Fibroblast of mammary gland (primary cell): Measurements from ENCODE around the gene PTPN9.
"Not testable (repeated sequence)": the region's sequence is repeated elsewhere in the genome, so short reads cannot be mapped to it uniquely, and the experiment has no call there.

ENCODE experiments used
- DNase-seq: peaks from one replicate; pipeline ENCODE4 v3.0.0-alpha.2; 2010; ENCODE audit warnings: low read depth
- H3K4me3 ChIP-seq: 2 replicates; pipeline ENCODE4 v1.5.1; 2011; ENCODE audit warnings: low read depth, mild to moderate bottlenecking, low read length, moderate library complexity; ENCODE audit not compliant: control insufficient read depth
- CTCF ChIP-seq: conservative IDR thresholded peaks from 2 replicates; pipeline ENCODE4 v1.5.1; 2011; ENCODE audit warnings: low read depth, low read length, inconsistent platforms; ENCODE audit not compliant: control insufficient read depth, insufficient read depth

PTPN9 gene

GRCh38 chr15:75483961-75484360, 95.2 kb downstream of the PTPN9 start:
- no peak overlapping the region for H3K4me3 ChIP-seq
- no peak for DNase-seq
- no peak for TF ChIP-seq CTCF

DNA sequence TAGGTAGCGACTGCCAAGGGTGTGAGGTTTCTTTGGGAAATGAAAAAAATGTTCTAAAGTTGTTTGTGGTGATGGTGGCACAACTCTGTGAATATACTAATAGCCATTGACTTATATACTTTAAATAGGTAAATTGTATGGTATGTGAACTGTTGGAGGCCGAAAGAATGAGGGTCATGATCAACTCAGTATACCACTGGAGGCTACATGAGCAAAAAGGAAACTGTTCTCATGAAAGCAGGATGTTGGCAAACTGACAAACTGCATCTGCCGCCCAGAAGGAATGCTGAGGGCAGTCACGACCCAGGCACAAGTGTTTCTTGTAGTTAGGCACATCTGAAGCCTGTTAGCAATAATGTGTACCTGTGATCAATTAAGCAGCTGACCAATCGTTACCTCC, 95.6 kb downstream of the PTPN9 start:
- not testable (repeated sequence) for H3K4me3 ChIP-seq, DNase-seq

DNA sequence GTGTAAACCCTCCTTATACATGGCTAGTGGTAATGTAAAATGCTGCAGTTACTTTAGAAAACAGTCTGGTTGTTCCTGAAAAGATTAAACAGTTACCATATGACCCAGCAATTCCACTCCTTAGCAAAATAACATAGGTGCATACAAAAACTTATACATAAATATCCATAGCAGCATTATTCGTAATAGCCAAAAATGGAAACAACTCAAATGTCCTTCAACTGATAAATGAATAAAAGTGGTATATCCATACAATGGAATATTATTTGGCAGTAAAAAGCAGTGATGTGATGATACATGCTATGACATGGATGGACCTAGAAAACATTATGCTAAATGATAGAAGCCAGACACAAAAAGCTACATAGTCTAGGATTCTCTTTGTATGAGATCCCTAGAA, 96.0 kb downstream of the PTPN9 start:
- no peak overlapping the region for H3K4me3 ChIP-seq
- TF ChIP-seq CTCF: no peak

DNA sequence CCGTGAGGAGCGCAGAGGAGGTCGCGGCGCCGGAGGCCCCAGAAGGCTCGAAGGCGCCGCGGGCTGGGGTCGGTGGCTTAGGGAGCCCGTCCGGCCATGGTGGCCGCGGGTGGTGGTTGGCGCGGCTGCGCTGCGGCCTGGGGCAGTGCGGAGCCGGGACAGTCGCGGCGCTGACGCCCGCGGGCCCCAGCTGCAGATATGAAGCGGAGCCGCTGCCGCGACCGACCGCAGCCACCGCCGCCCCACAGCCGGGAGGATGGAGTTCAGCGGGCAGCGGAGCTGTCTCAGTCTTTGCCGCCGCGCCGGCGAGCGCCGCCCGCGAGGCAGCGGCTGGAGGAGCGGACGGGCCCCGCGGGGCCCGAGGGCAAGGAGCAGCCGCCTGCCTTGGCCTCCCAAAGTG, 98.7 kb downstream of the PTPN9 start:
- H3K4me3 ChIP-seq, DNase-seq: not testable (repeated sequence)

More for the DNA sequence above, 96.0 kb downstream of the PTPN9 start:
- DNase-seq: no peak

GRCh38 chr15:75479670-75480069, 99.4 kb downstream of the PTPN9 start:
- no peak for TF ChIP-seq CTCF
- no peak for DNase-seq
- H3K4me3 ChIP-seq: no peak overlapping the region

GRCh38 chr15:75477094-75477493, 102.0 kb downstream of the PTPN9 start:
- not testable (repeated sequence) for DNase-seq

DNA sequence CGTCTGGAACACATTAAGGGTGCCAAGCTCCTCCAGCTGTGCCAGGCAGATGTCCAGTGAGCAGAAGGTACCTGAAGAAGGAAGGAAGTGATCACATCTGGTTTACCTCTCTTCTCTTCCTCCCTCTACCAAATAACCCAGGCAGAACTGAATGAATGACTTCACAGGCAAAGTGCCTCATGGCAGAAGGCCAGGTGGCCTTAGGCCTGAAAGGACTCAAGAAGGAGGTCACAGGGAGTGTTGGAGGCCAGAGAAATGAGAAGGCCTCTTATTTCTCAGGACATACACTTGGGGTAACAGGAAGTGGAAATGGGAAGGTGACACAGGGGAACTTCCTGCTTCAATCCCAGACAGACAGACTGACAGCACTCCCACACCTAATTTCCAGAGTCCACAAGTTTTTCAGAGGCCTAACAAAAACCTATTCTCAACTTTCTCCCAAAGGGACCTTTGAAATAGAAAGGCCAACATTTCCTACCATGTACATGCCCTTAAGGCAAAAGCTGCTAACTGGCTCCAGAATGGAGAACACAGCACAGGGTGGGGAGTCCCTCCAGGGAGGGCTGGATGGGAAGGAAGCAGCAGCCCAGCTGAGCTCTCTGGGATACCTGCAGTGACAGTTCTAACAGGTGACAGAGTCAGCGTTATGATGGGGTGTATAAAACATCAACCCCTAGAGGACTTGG, 110.1 kb downstream of the PTPN9 start:
- DNase-seq: no peak
- H3K4me3 ChIP-seq: no peak overlapping the region
- no peak for TF ChIP-seq CTCF

More at GRCh38 chr15:75477094-75477493, 102.0 kb downstream of the PTPN9 start:
- not testable (repeated sequence) for H3K4me3 ChIP-seq

DNA sequence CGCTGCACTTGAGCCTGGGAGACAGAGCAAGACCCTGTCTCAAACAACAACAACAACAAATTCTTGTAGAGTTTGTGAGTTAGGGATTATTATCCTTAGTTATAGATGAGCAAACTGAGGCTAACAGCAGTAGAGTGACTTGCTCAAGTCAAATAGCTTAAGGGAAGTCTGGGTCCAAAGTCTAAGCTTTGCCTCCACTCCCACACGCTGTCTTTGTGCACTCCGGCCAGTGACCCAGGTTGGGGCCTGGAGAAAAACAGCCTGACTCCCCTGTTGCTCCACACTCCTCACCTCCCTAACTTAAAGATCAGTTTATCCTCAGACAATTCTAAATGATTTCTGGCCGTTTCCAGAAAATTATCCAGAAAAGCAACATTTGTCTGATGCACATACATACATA, 118.5 kb downstream of the PTPN9 start:
- DNase-seq: no peak
- no peak for TF ChIP-seq CTCF
- H3K4me3 ChIP-seq: no peak overlapping the region

DNA sequence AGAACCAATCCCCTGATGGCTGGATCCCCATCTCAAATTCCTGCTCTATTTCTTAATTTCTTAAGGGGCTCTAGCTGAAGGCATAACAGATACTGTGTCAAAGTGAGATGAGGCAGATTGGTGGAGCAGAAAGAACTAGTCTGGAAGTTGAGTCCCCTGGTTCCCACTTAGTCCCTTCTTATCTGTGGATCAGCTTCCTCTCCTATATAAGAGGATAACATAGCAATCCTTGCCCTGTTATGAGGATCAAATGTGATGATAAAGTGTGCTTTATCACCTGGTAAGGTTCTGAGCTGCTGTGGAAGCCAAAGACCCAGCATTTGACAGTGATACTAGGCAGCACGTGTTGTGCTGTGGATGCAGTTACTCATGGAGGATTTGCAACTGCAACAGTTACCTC, 119.5 kb downstream of the PTPN9 start:
- no peak for TF ChIP-seq CTCF
- H3K4me3 ChIP-seq: no peak overlapping the region
- DNase-seq: no peak
